NCI-H1048 (cell line): ENCODE results near the gene UBASH3B.

Experiments
- DNase-seq: peaks from one replicate; lab custom pipeline; 2025; lab: John Stamatoyannopoulos, UW

The UBASH3B gene

DNA sequence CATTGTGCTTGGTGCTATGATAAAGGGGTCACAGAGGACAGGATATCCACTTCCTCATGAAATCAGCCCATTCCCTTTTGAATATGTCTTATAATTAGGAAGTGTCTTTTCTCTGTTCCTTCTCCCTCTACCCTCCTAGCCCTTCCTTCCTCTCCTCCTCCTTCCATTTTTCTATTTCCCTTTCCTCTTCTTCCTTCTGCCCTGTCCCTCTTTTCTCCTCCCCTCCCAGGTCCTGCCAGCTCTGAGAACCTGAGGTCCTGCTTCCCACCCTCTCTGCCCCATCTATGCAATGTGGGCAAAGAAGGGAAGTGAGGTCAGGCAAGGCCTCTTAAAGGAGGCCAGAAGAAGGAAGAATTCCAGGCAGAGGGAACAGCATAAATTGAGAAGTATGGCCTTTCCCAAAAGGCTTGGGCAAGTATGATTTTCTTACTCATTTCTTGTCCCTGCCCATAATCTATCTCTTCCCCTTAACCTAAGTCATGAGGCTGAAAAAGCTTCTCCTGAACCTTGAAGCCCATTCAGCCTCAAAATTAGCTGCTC, 7.7 kb upstream of the UBASH3B start:
- DNase-seq = no peak

DNA sequence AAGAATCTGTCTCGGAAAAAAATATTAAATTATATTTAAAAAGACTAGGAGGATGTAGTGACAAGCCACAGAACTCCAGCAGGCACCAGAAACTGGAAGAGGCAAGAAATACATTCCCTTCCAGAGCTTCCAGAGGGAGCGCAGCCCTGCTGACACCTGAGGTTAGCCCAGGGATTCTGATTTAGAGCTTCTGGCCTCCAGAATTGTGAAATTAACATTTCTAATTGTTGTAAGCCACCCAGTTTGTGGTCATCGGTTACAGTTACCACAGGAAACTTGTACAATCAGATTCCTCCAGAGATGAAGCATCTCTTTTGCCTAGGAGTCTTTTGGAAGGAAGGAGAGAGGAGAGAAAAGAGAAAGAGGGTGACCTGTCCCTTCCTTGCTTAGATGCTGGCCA, 6.4 kb upstream of the UBASH3B start:
- DNase-seq = no peak

DNA sequence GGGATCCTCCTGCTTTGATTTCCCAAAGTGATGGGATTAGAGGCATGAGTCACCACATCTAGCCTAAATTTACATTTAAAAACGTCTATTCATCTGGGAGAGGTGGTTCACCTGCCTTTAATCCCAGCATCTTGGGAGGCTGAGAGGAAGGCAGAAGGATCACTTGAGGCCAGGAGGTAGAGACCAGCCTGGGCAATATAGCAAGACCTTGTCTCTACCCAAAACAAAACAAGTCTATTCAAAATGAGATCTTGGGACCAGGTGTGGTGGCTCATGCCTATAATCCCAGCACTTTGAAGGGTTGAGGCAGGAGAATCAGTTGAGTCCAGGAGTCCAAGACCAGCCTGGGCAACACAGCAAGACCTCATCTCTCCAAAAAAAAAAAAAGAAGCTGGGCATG, 4.9 kb upstream of the UBASH3B start:
- DNase-seq = no peak

DNA sequence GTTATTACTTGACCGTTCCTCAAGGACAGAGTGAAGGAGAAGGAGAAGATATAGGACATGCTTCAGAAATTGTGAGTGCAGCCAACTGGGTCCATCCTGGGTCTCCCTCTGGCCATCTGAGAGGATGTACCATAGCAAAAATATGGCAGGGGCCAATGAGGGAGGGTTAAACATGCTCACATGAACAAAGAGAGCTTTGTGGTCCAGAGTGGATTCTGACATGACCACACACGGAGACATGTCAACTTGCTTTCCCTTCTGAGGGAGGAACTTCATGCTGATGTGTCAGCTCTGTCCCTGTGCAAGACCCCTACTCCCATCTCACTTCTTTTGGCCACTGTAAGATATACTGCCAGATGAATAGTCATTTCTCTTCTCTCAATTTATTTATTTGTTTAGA, 3.0 kb upstream of the UBASH3B start:
- no peak for DNase-seq

DNA sequence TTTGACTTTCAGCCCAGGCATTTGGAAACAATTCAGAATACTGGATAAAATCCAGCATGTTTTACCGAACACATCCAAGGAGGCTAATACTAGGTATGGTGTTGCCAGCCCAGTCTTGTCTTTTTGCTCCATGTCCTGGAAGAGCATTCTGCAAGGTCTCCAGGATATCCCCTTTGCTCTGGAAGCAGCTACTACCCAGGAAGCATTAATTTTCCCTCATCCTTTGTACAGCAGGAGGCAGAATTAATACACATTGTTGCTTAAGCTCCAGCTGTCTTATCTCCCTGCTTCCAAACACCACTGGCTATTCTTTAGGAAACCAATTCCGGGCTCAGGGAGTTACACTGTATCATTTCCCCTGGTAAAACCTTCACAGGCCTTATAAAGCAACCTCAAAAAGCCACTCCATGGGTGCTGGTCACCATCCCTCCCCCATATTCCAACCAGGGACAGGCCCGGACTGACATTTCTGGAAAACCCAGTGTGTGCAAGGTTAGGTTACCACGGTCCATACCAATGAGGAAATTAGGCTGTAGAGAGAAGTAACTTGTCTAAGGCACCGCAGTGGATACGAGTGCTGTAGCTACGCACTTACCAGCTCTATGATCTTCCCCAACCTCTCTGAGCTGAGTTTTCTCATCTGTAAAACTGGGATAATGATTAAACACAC, 1.5 kb upstream of the UBASH3B start:
- no peak for DNase-seq

DNA sequence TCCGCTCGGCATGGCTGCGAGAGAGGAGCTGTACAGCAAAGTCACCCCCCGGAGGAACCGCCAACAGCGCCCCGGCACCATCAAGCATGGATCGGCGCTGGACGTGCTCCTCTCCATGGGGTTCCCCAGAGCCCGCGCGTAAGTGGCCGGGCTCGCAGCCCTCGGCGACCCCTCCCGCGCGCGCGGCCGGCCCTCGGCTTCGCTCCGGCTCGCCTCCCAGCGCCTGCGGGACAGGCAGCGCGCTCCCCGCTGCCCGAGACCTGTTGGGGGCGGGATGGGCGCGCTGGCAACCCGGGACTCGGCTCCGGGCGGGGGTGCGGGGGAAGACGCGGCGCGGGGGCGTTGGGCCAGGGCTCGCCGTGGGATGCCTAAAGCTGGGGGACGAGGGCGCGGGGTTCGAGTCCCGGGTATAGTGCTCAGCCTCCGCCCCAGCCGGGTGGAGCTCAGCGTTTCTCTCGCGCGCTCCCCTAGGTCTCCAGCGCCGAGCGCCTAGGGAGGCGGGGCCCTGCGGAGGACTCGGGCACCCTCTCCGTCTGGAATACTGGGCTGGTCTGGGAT, 630 bp downstream of the UBASH3B start:
- DNase-seq = no peak

DNA sequence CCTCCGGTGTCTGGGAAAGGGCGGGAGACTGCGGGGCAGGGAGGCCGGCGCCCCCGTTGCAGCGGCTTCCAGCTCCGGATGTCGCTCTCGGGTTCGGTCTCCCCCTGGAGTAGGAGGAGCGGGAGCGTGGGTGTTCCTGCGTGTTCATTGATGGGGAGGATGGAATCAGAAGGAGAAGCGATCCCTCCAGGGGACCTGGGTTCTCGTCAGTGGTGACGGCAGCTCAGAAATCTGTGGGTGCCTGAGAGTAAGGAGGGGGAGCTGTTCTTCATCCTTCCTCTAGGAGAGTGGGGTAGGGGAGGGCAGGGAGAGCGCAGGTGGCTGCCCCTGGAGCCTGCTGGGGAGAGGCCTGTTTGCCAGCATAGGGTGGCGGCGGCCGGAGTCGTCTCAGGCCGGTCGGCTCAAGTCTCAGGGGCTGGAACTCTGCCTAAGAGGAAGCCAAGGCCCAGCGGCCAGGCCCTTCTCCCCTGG, 1.1 kb downstream of the UBASH3B start:
- DNase-seq = no peak

DNA sequence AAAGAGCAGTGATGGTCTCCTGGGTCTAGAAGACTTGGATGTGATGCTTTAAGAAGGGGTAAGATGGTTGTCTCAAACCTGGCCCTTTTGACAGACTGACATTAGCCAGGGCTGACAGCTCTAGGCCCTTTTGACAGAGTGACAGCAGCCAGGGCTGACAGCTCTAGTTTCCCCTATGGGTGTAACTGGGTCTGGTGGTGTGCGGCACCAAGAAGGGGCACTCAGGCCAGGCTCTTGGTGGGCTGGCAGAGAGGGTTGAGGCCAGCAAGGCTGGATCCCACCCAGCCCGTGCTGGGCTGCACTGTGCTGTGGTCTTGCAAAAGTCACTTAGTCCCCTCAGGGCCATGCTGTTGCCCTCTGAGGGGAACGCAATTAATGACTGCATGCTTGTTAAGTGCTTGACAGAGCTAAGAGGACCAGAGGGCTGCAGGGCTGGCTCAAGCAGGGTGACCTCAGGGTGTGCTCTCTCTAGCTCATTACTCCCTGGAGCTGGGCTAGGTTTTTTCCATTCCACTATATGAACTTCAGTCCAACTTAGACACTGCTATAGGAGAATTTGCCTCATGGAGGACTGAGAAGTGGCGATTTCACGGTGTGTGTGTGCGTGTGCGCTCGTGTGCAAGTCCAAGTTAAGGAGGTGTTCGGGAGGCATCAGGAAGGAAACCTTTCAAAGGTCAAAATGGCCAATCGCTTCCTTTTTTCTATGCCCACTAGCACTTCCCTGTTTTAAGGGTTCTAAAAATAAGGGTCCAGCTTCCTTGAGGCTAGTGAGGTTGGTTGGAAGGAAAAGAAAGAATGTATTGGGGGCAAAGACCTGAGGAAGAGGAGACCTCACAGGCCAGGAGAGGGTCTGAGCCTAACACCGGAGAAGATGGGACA, 4.4 kb downstream of the UBASH3B start:
- no peak for DNase-seq

DNA sequence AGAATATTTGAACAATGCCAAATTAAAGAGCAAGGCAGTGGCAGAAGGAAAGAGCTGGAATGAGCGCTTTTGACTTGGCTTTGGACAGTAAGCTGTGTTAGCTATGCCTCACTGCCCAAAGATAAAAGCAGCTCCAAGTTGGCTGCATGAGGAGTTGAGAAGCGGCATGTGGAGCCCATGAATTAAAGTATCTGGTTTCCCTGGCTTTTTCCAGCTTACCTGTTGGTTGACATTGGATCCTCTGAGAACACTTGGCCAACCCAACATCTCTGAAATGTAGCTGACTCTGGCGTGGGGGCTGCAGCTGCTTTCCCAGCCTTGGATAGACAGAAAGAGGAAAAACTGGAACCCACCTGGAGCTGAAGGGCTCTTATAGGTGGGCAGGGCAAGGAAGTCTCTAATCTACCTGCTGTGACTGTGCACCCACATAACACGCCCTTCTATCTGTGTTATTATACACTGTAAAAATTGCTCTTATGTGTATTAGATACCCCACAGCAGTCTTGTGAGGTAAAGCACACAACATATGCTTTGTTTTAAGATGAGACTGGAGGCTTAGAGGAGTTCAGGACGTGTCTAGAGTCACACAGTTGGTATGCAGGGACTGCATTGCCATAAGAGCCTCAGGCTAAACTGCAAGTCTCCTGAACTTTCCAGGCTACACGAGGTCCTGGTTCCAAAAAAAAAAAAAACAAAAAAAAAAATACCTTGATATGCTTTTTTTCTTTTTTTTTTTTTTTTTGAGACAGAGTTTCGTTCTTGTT, 5.8 kb downstream of the UBASH3B start:
- DNase-seq = no peak

DNA sequence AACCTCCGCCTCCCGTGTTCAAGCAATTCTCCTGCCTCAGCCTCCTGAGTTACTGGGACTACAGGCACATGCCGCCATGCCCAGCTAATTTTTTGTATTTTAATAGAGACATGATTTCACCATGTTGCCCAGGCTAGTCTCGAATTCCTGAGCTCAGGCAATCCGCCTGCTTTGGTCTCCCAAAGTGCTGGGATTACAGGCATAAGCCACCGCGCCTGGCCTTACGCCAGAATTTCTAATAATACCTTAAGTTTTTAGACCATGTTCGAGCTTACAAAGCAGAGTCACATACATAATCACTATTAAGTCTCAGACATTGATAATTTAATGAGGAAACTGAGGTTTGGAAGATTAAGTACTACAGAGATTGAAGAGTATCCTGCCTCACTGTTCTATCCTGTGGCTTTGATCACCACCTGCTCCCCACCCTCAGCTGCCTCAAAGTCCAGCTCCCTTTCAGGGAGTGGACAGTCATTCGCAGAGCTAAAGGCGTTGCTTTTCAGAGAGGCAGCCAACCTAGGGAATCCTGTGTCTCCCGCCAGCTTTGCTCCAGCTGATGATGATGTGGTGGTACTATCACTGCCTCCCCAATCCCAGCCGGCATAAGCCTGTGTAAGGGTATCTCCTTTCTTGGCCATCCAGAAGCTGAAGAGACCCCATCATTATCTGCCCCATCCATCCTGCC, 7.7 kb downstream of the UBASH3B start:
- DNase-seq = no peak

DNA sequence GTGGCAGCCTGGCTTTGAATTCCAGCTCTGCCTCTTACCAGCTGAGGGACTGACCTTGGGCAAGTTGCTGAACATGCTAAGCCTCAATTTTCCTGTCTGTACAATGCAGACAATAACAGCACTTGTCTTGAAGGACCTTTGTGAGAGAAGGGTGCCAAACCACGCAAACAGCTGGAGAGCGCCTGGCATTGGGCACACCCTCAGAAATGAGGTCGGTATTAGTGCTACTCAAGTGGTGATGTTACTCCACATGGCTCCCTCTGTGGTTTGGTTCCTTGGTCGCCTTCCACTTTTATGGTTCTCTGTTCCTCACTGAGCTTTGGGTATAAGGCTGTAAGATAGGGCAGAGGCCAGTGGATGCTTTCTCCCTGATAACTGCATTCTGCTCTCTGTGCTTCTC, 8.2 kb downstream of the UBASH3B start:
- no peak for DNase-seq

DNA sequence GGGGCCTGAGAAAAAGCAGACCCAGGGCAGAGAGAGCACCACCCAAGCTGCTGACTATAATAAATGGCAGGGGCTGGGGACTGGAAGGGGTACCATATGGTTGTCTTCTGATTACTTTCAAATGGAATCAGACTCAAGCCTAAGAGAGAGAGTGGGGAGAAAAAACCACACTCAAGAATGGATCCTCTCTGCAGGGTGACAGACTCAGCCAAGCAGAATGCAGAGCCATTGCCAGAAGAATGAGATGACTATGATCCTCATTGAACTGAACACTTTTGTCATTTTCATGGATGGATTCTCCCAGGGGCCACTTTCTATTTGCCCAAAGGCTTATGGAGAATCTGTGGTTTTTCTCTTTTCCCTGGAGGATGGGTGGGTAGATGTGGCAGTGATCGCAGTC, 8.7 kb downstream of the UBASH3B start:
- no peak for DNase-seq

DNA sequence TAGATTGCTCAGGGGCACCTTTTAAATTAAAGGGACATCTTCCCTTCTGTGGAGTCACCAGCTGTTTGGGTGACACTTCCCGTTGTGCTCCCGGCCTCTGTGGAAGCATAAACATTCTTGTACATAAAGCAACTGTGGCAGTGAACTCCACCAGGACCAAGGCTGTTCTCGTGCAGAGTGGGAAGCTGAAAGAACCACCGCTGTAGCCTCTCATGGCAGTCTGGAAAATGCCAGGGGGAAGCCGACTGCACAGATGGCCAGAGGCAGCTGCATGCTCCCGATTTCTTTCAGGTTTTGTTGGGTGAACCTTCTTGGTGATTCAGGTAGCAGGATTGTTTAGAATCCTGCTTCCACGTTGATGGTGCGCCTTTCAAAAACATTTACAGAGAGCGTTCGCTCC, 10.3 kb downstream of the UBASH3B start:
- no peak for DNase-seq

DNA sequence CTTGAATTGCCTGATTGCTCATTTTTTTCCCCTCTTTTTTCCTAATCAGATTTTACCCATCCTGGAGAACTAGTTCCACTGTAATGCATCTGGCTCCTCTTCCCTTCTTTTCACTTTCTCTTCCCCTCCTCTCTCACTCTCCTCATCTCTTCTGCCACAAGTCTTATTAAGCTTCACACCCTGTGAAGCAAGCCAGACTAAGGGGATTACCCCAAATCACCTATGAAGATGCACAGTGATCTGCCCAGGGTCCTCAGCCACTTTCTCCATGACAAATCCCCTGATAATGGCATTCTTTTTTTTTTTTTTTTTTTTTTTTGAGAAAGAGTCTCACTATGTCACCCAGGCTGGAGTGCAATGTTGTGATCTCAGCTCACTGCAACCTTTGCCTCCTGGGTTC, 11.2 kb downstream of the UBASH3B start:
- no peak for DNase-seq

DNA sequence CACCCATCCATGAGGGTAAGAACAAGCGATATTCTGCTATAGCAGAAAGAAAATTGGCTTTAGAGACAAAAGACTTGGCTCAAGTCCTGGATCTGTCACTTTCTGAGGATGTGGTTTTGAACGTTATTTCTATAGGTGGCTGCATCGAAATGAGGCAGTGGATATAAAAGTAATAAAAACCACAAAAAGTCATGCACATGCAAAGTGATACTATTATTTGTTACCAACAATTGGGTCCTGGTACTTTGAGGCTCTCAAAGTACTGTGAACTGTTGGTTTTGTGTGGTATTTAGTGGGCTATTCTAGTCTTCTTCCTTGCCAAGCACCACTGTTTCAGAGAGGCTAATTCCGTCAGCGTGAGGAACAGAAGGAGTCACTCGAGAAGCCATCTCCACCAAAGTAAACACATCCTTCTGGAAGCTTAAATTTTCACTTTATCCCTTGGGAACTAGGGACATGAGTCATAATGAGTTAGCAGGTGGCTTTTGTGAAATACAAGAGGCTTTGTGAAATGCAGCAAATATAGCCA, 13.1 kb downstream of the UBASH3B start:
- no peak for DNase-seq

DNA sequence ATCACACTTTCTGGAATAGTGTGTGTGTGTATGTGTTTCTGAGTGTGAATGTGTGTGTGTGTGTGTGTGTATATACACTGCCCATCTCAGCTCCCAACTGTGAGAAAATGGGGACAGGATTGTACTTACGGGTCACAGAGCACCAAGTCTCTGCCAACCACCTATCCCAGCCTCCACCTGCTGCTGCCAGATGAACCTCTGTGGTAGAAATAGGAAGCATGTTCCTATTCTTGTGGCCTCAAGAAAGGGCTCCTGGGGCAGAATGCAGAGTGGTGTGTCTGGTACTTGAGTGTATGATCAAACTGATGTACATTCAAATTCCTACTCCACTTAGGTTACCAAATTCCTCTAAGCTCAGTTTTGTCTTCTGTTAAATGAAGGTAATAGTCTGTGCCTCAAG, 14.6 kb downstream of the UBASH3B start:
- DNase-seq = no peak

DNA sequence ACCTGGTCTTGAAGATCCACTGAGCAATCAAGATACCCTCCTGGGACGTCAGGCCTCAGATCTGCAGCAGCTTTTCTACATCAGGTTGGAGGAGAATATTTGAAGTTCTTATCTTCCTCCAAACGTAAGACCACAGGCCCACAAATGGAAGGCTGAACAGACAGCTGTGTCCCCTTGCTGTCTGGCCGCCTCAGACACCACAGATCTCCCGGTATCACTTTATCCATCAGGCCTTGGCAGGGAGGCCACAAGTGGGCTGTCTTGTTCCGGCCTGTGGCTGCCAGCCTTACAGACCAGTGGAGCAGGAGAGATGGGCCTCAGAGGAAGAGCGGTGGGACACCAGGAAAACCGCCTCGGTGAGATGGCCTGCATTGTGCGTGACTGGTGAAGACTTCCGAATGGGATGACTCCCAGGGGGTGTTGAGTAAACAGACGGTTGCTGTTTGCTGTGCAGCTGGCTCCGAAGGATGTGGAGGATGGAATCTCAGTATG, 15.9 kb downstream of the UBASH3B start:
- no peak for DNase-seq

DNA sequence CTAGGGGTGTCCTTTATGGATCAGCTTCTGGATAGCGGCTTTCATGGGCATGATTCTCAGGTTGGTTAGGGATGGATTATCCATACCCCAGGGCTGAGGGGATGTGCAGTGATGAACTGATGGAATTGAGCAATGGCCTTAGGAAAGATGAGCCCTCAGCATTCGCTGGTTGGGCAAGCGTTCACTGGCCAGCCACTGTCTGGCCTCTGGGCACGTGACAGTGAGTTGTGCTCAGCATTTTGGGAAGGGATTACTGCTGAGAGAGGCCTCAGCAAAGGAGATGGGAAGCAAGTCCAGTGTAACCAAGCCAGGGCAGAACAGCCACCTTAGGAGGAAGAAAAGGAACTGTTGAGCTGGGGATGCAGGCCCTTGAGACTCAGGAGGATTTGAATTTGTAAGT, 17.4 kb downstream of the UBASH3B start:
- DNase-seq = no peak

DNA sequence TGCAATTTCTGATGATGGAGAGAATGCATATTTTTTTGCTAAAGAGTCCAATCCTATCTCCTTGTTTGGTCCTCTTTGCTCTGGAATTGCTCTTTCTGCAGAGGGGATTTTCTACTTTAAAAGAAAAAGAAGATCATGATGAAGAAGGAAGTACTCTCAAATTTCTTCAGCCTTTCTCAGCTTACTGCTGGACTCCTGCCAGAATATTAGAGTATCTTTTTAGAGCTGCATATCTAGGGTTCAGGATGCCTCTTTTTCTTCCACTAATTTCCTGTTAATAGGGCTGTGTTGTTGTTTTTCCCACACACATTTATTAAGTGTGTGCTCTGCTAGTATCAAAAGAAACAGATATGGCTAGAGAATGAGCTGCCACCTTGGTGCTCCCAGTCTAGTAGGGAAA, 18.2 kb downstream of the UBASH3B start:
- no peak for DNase-seq

DNA sequence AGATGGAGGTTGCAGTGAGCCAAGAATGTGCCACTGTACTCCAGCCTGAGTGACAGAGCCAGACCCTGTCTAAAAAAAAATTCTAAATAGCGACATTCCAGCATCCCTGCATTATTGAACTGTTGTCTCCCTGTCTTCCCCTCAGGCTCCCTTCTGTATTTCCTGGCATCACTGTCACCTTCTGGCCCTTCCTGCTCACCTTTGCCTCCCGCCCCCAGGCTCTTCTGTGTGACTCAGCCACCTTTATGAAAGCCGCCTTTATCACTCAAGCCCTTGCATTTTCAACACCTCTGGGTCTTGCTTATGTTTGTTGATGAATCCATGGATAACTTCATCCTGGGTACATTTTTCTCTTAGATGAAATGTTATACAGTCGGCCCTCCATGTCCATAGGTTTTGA, 21.1 kb downstream of the UBASH3B start:
- no peak for DNase-seq

DNA sequence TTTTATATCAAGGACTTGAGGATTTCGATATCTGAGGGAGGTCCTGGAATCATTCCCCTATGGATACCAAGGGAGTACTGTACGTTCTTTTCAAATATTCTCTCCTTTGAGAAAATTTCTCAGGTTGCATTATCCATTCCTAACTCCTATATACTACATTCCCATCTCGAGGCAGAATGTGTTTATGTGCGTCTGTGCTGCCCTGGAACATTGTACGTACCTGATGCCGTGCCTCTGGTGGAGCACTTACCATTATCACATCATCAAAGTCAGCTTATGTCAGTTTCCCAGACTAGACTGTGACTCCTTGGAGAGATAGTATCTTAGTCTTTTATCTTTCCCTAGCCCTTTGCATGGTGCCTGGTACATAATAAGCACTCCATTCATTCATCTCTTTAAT, 21.7 kb downstream of the UBASH3B start:
- DNase-seq = no peak
